Thyroid gland (tissue), 4 donors: ENCODE results near the gene GPR89A. TPM values are rescaled to one million over a fixed set of nuclear protein-coding genes. Genes with fewer than 3 reads are reported as not detected.

Source experiments
- DNase-seq, 2 donors: peaks; one replicate each; pipeline ENCODE4 v3.0.0-alpha.2; 2019
- H3K27ac ChIP-seq, 3 donors: fragments of 200-600 bp; sonication (generic); 1 replicate in 2 of 3; 2 replicates in 1 of 3; pipeline ENCODE4 v1.5.1; 2016 to 2019; ENCODE audit warnings: mild to moderate bottlenecking in 1 of 3, moderate library complexity in 1 of 3
- H3K27me3 ChIP-seq: fragments of 200-600 bp; sonication (generic); one replicate; pipeline ENCODE4 v1.5.1; 2019
- H3K36me3 ChIP-seq, 2 donors: fragments of 200-600 bp; sonication (generic); one replicate each; pipeline ENCODE4 v1.5.1; 2016 to 2019
- H3K4me1 ChIP-seq, 2 donors: fragments of 200-600 bp; sonication (generic); one replicate each; pipeline ENCODE4 v1.5.1; 2017 to 2019
- H3K4me3 ChIP-seq, 3 donors: fragments of 200-600 bp; sonication (generic); replicated peaks in 1 of 3; 1 replicate in 2 of 3; 2 replicates in 1 of 3; pipeline ENCODE4 v1.5.1; 2016; ENCODE audit warnings: mild to moderate bottlenecking in 1 of 3
- H3K9me3 ChIP-seq: fragments of 200-600 bp; sonication (generic); one replicate; pipeline ENCODE4 v1.5.1; 2017
- POLR2A ChIP-seq, 2 donors: fragments of 450-650 bp; IDR thresholded peaks; one replicate each; pipeline ENCODE4 v1.6.1; 2017; ENCODE audit warnings: antibody characterized with exemption in 2 of 2, mild to moderate bottlenecking in 2 of 2, moderate library complexity in 1 of 2
- WGBS, 2 donors: methylation state at CpG; one replicate each; pipeline ENCODE4 v1.1.5; 2017; 5-methylcytosine and 5-hydroxymethylcytosine counted together
- intact Hi-C: fragments of 100-400 bp; cut with DNase I; formaldehyde crosslinking; loops from one replicate; pipeline ENCODE4 v1.15.1; 2023
- total RNA-seq, 4 donors: library from RNA; depleted of rRNA; stranded (reverse); fragments of >200 nt; gene quantifications; one replicate each; pipeline ENCODE4 v1.2.3, GENCODE V29; 2016
- TF ChIP-seq, protein P1 (sequence below), 6 experiments: fragments of 200-600 bp in 3 of 6; fragments of 450-650 bp in 3 of 6; sonication (generic) in 3 of 6; IDR thresholded peaks; one replicate each; pipeline ENCODE4 v1.5.1; 2016 to 2019; ENCODE audit warnings: antibody characterized with exemption in 6 of 6, mild to moderate bottlenecking in 2 of 6, inconsistent platforms in 1 of 6, moderate library complexity in 1 of 6

The GPR89A gene
- total RNA-seq, 4 donors from 2014 or later, result 23.1 to 41.8 (median 32.7) TPM

- TF ChIP-seq POLR2A (IDR thresholded peaks at IDR 0.05), result no peak
- TF ChIP-seq, protein P1, sequence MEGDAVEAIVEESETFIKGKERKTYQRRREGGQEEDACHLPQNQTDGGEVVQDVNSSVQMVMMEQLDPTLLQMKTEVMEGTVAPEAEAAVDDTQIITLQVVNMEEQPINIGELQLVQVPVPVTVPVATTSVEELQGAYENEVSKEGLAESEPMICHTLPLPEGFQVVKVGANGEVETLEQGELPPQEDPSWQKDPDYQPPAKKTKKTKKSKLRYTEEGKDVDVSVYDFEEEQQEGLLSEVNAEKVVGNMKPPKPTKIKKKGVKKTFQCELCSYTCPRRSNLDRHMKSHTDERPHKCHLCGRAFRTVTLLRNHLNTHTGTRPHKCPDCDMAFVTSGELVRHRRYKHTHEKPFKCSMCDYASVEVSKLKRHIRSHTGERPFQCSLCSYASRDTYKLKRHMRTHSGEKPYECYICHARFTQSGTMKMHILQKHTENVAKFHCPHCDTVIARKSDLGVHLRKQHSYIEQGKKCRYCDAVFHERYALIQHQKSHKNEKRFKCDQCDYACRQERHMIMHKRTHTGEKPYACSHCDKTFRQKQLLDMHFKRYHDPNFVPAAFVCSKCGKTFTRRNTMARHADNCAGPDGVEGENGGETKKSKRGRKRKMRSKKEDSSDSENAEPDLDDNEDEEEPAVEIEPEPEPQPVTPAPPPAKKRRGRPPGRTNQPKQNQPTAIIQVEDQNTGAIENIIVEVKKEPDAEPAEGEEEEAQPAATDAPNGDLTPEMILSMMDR (IDR thresholded peaks at IDR 0.05), result no peak
- no peaks in the 10 kb centered on the region for H3K36me3 ChIP-seq
- peaks cover 0 to 12% of the 10 kb centered on the region in 2 donors for H3K4me1 ChIP-seq
- 63 to 66% methylated on average over 5 of the region's 5 CpGs for WGBS, 2 donors
- peak overlapping the region in 2 of 3 donors; percentile 2 to 7 for H3K27ac ChIP-seq
- H3K27me3 ChIP-seq, result no peaks in the 10 kb centered on the region
- intact Hi-C loops, result no loop called here
- no peak overlapping the region for H3K4me3 ChIP-seq
- DNase-seq, result peak in 1 of 2 donors; percentile 10
- no peaks in the 10 kb centered on the region for H3K9me3 ChIP-seq
These were observed 83.1 kb downstream of the GPR89A start for GRCh38 chr1:145690587-145691558.

- no peak overlapping the region for H3K27ac ChIP-seq
- H3K4me1 ChIP-seq, result peaks cover 0 to 12% of the 10 kb centered on the region in 2 donors
- no peak overlapping the region for H3K4me3 ChIP-seq
- no peaks in the 10 kb centered on the region for H3K27me3 ChIP-seq
- no peaks in the 10 kb centered on the region for H3K9me3 ChIP-seq
- DNase-seq, result no peak
- 83 to 86% methylated on average over 11 of the region's 11 CpGs for WGBS, 2 donors
- no peak for TF ChIP-seq POLR2A (IDR thresholded peaks at IDR 0.05)
- TF ChIP-seq, protein P1 (IDR thresholded peaks at IDR 0.05), result no peak
- intact Hi-C loops, result no loop called here
- H3K36me3 ChIP-seq, result no peaks in the 10 kb centered on the region
These were observed 85.1 kb downstream of the GPR89A start for GRCh38 chr1:145692785-145693443.

GRCh38 chr1:145695821-145696629 lies 88.2 kb downstream of the GPR89A start:
- intact Hi-C loops, result no loop called here
- Histone ChIP-seq H3K4me1 (peaks cover 0 to 2% of the 10 kb centered on the region in 2 donors), H3K4me3 (no peak overlapping the region), H3K9me3 (no peaks in the 10 kb centered on the region), H3K27ac (no peak overlapping the region), H3K27me3 (no peaks in the 10 kb centered on the region), H3K36me3 (no peaks in the 10 kb centered on the region)
- TF ChIP-seq POLR2A (IDR thresholded peaks at IDR 0.05), result no peak
- TF ChIP-seq, protein P1 (IDR thresholded peaks at IDR 0.05), result no peak
- 81 to 89% methylated on average over 5 of the region's 5 CpGs for WGBS, 2 donors
- DNase-seq, result no peak

DNA sequence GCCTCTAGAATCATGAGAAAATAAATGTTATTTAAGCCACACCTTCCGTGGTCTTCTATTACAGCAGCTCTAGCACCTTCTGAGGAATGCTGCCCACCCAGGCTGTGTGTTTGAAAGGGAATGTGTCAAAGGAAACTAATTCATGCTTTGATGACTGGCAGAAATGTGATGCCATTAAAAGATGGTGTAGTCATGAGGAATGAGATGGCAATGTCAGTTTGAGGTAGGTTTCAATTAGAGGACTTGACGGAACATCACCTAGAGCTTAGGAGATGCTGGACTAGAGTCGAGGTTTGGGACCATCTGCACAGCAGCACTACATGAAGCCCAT lies 88.8 kb downstream of the GPR89A start:
- WGBS, 2 donors, result 85 to 88% methylated on average over 3 of the region's 3 CpGs

More for the DNA sequence above, 88.8 kb downstream of the GPR89A start:
- Histone ChIP-seq H3K9me3 (no peaks in the 10 kb centered on the region), H3K27ac (no peak overlapping the region), H3K4me1 (no peaks in the 10 kb centered on the region), H3K4me3 (no peak overlapping the region), H3K36me3 (no peaks in the 10 kb centered on the region), H3K27me3 (no peaks in the 10 kb centered on the region)
- intact Hi-C loops, result no loop called here
- no peak for DNase-seq
- TF ChIP-seq, protein P1 (IDR thresholded peaks at IDR 0.05), result no peak
- no peak for TF ChIP-seq POLR2A (IDR thresholded peaks at IDR 0.05)
